ENCODE results near the gene TTLL6.
"Not testable (repeated sequence)": the region's sequence is repeated elsewhere in the genome, so short reads cannot be mapped to it uniquely, and the experiment has no call there.

Gene TTLL6

GRCh38 chr17:48815311-48815710 is 1.7 kb downstream of the TTLL6 start:
- DNase-seq (ENCODE audit: low spot score) = no peak

- peak; percentile 81 for DNase-seq (ENCODE audit: low spot score)
These were observed 2.5 kb downstream of the TTLL6 start for GRCh38 chr17:48814504-48814903.

- DNase-seq (ENCODE audit: low spot score) = no peak
These were observed 5.0 kb downstream of the TTLL6 start for GRCh38 chr17:48812001-48812400.

GRCh38 chr17:48809182-48809581 is 7.8 kb downstream of the TTLL6 start:
- DNase-seq (ENCODE audit: low spot score) = no peak

GRCh38 chr17:48804936-48805411 is 12.1 kb downstream of the TTLL6 start:
- peak; percentile 82 for DNase-seq (ENCODE audit: low spot score)

- DNase-seq (ENCODE audit: low spot score) = no peak
These were observed 16.3 kb downstream of the TTLL6 start for GRCh38 chr17:48800626-48801217.

GRCh38 chr17:48799069-48799723 is 17.8 kb downstream of the TTLL6 start:
- no peak for DNase-seq (ENCODE audit: low spot score)

GRCh38 chr17:48796163-48796522 is 20.9 kb downstream of the TTLL6 start:
- DNase-seq (ENCODE audit: low spot score) = not testable (repeated sequence)

GRCh38 chr17:48795444-48796162 is 21.4 kb downstream of the TTLL6 start:
- DNase-seq (ENCODE audit: low spot score) = peak; percentile 77

- DNase-seq (ENCODE audit: low spot score) = no peak
These were observed 24.8 kb downstream of the TTLL6 start for GRCh38 chr17:48792033-48792798.

GRCh38 chr17:48791128-48792032 is 25.6 kb downstream of the TTLL6 start:
- DNase-seq (ENCODE audit: low spot score) = peak; percentile 77

- DNase-seq (ENCODE audit: low spot score) = no peak
These were observed 26.4 kb downstream of the TTLL6 start for GRCh38 chr17:48790607-48791127.

GRCh38 chr17:48787828-48788227 is 29.2 kb downstream of the TTLL6 start:
- no peak for DNase-seq (ENCODE audit: low spot score)

- DNase-seq (ENCODE audit: low spot score) = no peak
These were observed 37.6 kb downstream of the TTLL6 start for GRCh38 chr17:48779421-48779820.

- DNase-seq (ENCODE audit: low spot score) = no peak
These were observed 40.4 kb downstream of the TTLL6 start for GRCh38 chr17:48776602-48777001.

- DNase-seq (ENCODE audit: low spot score) = no peak
These were observed 43.8 kb downstream of the TTLL6 start for GRCh38 chr17:48773245-48773644.

GRCh38 chr17:48770954-48771353 is 46.1 kb downstream of the TTLL6 start:
- DNase-seq (ENCODE audit: low spot score) = no peak

- DNase-seq (ENCODE audit: low spot score) = no peak
These were observed 47.9 kb downstream of the TTLL6 start for GRCh38 chr17:48769009-48769675.

- no peak for DNase-seq (ENCODE audit: low spot score)
These were observed 49.7 kb downstream of the TTLL6 start for GRCh38 chr17:48767263-48767774.

- DNase-seq (ENCODE audit: low spot score) = no peak
These were observed 55.9 kb downstream of the TTLL6 start for GRCh38 chr17:48761114-48761513.

Measured in AG08396 (cell line).